ENCODE data around the gene RNF150. TPM values are rescaled to one million over a fixed set of nuclear protein-coding genes. Genes with fewer than 3 reads are reported as not detected.

Gene RNF150
- total and polyA plus RNA-seq, 3 donors from 2014 or later, result 4.7 to 7.8 (median 6.5) TPM

DNA sequence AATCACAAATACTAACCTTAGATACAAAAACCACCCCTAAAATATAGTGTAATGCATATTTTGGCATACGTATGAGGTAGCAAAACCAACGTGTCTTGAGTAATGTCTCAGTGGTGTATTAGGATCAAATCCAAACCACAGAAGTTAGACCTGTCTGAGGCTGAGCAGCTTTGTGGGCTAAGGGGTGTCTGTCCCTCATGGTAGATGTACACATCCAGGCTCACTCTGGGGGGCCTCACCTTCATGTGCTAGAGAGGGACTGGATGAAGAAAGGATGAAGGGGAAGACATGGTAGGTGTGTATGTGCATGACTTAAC, 189.1 kb downstream of the RNF150 start:
- Histone ChIP-seq H3K9me3 (no peaks in the 10 kb centered on the region), H3K36me3 (ENCODE audit: low read depth, missing control alignments) (no peaks in the 10 kb centered on the region), H3K27me3 (no peaks in the 10 kb centered on the region), H3K4me1 (peaks cover 14% of the 10 kb centered on the region), H3K4me3 (no peak overlapping the region), H3K27ac (no peak overlapping the region)
- no peak for DNase-seq
- intact Hi-C loops (cut with DNase I; ENCODE audit: low total_unique reads), result no loop called here
- TF ChIP-seq POLR2A (IDR thresholded peaks at IDR 0.05), result no peak
- TF ChIP-seq, protein P1, sequence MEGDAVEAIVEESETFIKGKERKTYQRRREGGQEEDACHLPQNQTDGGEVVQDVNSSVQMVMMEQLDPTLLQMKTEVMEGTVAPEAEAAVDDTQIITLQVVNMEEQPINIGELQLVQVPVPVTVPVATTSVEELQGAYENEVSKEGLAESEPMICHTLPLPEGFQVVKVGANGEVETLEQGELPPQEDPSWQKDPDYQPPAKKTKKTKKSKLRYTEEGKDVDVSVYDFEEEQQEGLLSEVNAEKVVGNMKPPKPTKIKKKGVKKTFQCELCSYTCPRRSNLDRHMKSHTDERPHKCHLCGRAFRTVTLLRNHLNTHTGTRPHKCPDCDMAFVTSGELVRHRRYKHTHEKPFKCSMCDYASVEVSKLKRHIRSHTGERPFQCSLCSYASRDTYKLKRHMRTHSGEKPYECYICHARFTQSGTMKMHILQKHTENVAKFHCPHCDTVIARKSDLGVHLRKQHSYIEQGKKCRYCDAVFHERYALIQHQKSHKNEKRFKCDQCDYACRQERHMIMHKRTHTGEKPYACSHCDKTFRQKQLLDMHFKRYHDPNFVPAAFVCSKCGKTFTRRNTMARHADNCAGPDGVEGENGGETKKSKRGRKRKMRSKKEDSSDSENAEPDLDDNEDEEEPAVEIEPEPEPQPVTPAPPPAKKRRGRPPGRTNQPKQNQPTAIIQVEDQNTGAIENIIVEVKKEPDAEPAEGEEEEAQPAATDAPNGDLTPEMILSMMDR (IDR thresholded peaks at IDR 0.05), result no peak
- WGBS, 2 donors, result 41 to 44% methylated on average over 2 of the region's 2 CpGs

DNA sequence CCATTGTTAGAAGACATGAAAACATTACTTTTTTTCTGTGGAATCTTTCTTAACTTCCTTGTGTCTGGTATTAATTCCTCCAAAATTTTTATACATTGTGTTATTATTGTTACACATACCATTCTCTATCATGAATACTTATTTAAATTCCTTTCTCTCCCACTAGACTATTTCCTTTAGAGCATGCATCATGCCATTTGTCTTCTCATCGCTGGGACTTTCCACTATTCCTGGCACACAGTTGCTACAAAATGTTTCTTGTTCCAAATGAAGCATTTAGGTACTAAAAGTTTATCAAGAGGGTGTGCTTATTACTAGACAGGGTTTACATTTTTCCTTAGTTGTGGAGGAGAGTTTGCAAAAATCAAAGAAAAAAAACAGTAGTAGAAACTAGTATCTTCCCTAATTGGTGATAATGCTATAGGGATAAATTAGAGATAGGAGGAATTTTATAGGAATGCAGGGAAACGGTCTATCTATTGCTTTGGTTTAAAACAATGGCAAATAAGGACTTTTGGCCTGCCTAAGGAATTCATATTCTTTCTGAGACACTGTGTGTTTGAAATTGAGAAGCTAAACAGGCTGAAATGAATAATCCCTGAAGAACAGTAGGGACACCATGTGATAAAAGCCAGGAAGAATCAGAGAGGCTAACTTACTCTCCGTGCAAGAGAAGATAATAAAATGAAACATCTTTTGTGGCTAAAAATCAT, 189.6 kb downstream of the RNF150 start:
- intact Hi-C loops (cut with DNase I; ENCODE audit: low total_unique reads), result no loop called here
- Histone ChIP-seq H3K36me3 (ENCODE audit: low read depth, missing control alignments) (no peaks in the 10 kb centered on the region), H3K4me1 (peaks cover 14% of the 10 kb centered on the region), H3K4me3 (no peak overlapping the region), H3K27ac (no peak overlapping the region), H3K9me3 (no peaks in the 10 kb centered on the region), H3K27me3 (no peaks in the 10 kb centered on the region)
- TF ChIP-seq, protein P1 (IDR thresholded peaks at IDR 0.05), result no peak
- TF ChIP-seq POLR2A (IDR thresholded peaks at IDR 0.05), result no peak
- WGBS, 2 donors, result 27 to 34% methylated on average over 3 of the region's 3 CpGs
- DNase-seq, result no peak

DNA sequence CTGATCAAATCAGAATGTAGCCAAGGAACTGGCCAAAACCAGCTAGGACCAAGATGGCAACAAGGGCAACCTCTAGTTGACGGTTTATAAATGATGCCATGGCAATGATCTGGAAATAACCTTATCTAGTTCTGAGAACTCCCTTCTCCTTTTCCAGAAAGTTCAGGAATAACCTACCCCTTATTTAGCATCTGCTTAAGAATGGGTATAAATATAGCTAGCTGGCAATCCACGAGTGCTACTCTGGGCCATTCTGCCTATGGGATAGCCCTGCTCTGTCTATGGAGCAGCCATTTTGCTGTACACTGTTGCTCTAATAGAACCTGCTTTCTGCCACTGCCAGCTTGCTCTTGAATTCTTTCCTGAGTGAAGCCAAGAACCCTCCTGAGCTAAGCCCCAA, 192.7 kb downstream of the RNF150 start:
- no peak overlapping the region for H3K27ac ChIP-seq
- 80 to 81% methylated on average over 2 of the region's 2 CpGs for WGBS, 2 donors
- no peak for DNase-seq
- no peaks in the 10 kb centered on the region for H3K27me3 ChIP-seq
- H3K9me3 ChIP-seq, result no peaks in the 10 kb centered on the region
- H3K36me3 ChIP-seq (ENCODE audit: low read depth, missing control alignments), result no peaks in the 10 kb centered on the region
- TF ChIP-seq, protein P1 (IDR thresholded peaks at IDR 0.05), result no peak
- TF ChIP-seq POLR2A (IDR thresholded peaks at IDR 0.05), result no peak
- H3K4me1 ChIP-seq, result peaks cover 14% of the 10 kb centered on the region
- no peak overlapping the region for H3K4me3 ChIP-seq
- intact Hi-C loops (cut with DNase I; ENCODE audit: low total_unique reads), result no loop called here

DNA sequence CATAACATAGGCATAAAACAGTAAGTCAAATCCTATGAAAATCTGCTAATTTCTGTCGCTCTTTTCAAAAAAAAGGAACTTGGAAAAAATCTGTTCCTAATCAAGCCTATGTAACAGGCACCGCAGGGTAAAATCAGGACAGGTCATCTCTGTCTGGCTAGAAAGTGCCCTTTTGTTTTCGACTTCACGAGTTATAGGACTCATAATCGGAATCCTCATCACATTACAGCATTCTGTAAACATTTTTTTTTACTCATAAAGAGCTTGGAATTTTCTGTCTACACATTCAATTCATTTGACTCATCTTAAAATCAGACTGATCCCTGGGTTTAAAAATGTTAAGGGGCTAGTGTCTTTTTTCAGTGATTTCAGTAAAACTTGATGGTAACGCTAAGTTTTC, 195.4 kb downstream of the RNF150 start:
- 66 to 69% methylated on average over 6 of the region's 6 CpGs for WGBS, 2 donors

More for the DNA sequence above, 195.4 kb downstream of the RNF150 start:
- Histone ChIP-seq H3K27ac (no peak overlapping the region), H3K36me3 (ENCODE audit: low read depth, missing control alignments) (no peaks in the 10 kb centered on the region), H3K4me3 (no peak overlapping the region), H3K9me3 (no peaks in the 10 kb centered on the region), H3K4me1 (peaks cover 4% of the 10 kb centered on the region), H3K27me3 (no peaks in the 10 kb centered on the region)
- DNase-seq, result no peak
- intact Hi-C loops (cut with DNase I; ENCODE audit: low total_unique reads), result no loop called here
- no peak for TF ChIP-seq POLR2A (IDR thresholded peaks at IDR 0.05)
- TF ChIP-seq, protein P1 (IDR thresholded peaks at IDR 0.05), result no peak
